ENCODE results near the gene NAGLU. TPM values are rescaled to one million over a fixed set of nuclear protein-coding genes. Genes with fewer than 3 reads are reported as not detected.

NAGLU gene
- total and polyA plus RNA-seq, 7 experiments from 2014 or later = 6.6 to 27.1 (median 21.9) TPM

DNA sequence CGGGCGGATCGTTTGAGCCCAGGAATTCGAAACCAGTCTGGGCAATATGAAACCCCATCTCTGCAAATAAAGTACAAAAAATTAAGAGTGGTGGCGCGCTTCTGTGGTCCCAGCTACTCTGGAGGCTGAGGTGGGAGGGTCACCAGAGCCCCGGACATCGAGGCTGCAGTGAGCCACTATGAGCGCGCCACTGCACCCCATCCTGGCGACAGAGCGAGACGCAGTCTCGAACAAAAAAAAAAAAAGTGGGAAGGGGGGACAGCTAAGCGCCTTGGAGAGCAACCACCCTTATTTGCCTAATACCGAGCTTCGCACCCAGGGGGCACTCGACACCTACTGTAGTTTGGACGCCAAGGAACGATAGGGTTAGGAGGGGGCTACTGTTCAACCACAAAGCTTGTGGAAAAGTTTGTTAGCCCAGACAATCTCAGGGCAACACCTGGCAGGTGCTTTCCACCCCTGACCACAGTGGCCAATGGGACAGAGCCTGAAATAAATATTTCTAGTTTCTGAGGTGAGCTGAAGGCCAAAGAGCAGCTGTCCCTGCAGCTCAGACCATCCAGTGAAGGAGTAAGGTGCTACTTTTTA lies 42.3 kb downstream of the NAGLU start:
- Histone ChIP-seq H3K4me3 (ENCODE audit: low read length) (peak overlapping the region; percentile 96), H3K27ac (ENCODE audit: low read depth, low read length) (peak overlapping the region; percentile 87), H3K4me1 (ENCODE audit: control insufficient read depth in 2 of 2, insufficient read depth in 2 of 2, low read length in 2 of 2) (peaks cover 9 to 12% of the 10 kb centered on the region in 2 donors), H3K36me3 (ENCODE audit: control insufficient read depth in 2 of 3, insufficient read depth in 3 of 3, low read length in 3 of 3) (peaks cover 12 to 56% (median 14%) of the 10 kb centered on the region in 3 experiments), H3K9me3 (ENCODE audit: control insufficient read depth in 2 of 3, low read length in 3 of 3) (no peaks in the 10 kb centered on the region), H3K27me3 (ENCODE audit: control insufficient read depth in 2 of 2, insufficient read depth in 2 of 2, low read length in 2 of 2) (no peaks in the 10 kb centered on the region)
- CTCF ChIA-PET = interaction anchor here (0.6 to 2.9 kb wide), 28 partner anchors 8 to 984 kb away, joined by 3 to 30 read pairs (median 4); partner anchors contain the start of genes PLEKHH3, RETREG3, RPL27 and TUBG1
- intact Hi-C loops (cut with micrococcal nuclease) = loop anchor here (1.0 to 5.0 kb wide), 8 partner anchors 16 to 419 kb away; partner anchors contain the start of genes RETREG3 (in 2 of the 2), TUBG1 (in 2 of the 2), BECN1 (in 1 of the 2) and COASY (in 1 of the 2)
- peak; percentile 66 for ATAC-seq
- DNase-seq = peak; percentile 46 to 69 (median 63)
- POLR2A ChIA-PET = interaction anchor here (0.7 to 4.2 kb wide), 17 partner anchors 8 to 782 kb away, joined by 3 to 28 read pairs (median 4); partner anchors contain the start of genes COASY, MLX, NAGLU and RETREG3
- peak overlapping the region; percentile 86 to 100 (median 96) for H3K4me3 Mint-ChIP-seq
- H3K27ac Mint-ChIP-seq = peak overlapping the region; percentile 86 to 99 (median 96)
- peaks cover 17 to 49% (median 37%) of the 10 kb centered on the region in 7 donors for H3K4me1 Mint-ChIP-seq
- H3K36me3 Mint-ChIP-seq = peaks cover 4 to 28% (median 14%) of the 10 kb centered on the region in 5 donors
- no peaks in the 10 kb centered on the region for H3K27me3 Mint-ChIP-seq
- no peaks in the 10 kb centered on the region for H3K9me3 Mint-ChIP-seq

DNA sequence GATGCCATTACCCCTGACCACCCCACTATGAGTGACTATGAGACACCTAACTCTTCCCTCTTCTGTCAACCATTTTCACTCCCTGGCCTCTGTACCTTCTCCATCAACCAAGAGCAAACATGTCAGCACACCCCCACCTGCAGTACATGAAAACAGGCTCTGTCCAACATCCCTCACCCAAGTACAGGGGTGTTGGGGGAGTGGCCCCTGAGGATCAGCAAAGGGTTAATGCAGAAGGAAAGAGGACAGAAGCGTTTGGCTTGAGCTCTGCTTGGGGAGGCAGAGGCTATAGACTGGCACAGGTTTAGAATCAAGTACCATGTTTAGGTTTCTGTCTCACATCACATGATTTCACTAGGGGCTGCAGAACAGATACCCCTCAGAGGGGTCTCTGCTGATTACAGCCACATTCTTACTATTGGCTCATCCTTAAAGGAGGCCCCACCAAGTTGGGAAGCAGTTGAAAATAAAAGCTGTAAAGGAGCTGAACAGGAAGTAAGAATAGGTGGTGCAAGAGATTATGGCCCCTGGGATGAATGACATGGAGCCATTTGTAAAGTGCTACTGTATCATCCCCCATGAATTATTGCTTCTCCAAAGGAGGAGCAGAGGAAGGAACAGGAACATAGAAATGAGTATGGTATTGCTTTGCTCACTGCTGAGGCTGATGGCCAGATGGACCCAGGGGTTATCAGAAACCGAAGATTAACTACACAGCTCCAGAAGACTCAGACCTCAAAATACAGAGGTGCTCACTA lies 43.9 kb downstream of the NAGLU start:
- Mint-ChIP-seq H3K4me1 (peaks cover 17 to 40% (median 35%) of the 10 kb centered on the region in 7 donors), H3K27ac (peak overlapping the region in 7 of 9 donors; percentile 4 to 74 (median 17)), H3K27me3 (no peaks in the 10 kb centered on the region), H3K36me3 (peaks cover 0 to 22% (median 10%) of the 10 kb centered on the region in 5 donors), H3K4me3 (peak overlapping the region in 8 of 10 donors; percentile 0 to 66 (median 30)), H3K9me3 (no peaks in the 10 kb centered on the region)
- ChIA-PET CTCF (interaction anchor here (0.9 to 2.9 kb wide), 3 partner anchors 16 to 184 kb away, joined by 4 to 30 read pairs (median 17); no protein-coding TSS in a partner anchor), POLR2A (interaction anchor here (1.3 to 4.2 kb wide), 2 partner anchors 12 to 29 kb away, joined by 4 to 28 read pairs; partner anchors contain the start of genes RETREG3 and TUBG1)
- no peak for ATAC-seq
- Histone ChIP-seq H3K27ac (ENCODE audit: low read depth, low read length) (no peak overlapping the region), H3K4me3 (ENCODE audit: low read length) (no peak overlapping the region), H3K36me3 (ENCODE audit: control insufficient read depth in 2 of 3, insufficient read depth in 3 of 3, low read length in 3 of 3) (peaks cover 7 to 56% (median 19%) of the 10 kb centered on the region in 3 experiments), H3K9me3 (ENCODE audit: control insufficient read depth in 2 of 3, low read length in 3 of 3) (no peaks in the 10 kb centered on the region), H3K4me1 (ENCODE audit: control insufficient read depth in 2 of 2, insufficient read depth in 2 of 2, low read length in 2 of 2) (peaks cover 9 to 12% of the 10 kb centered on the region in 2 donors), H3K27me3 (ENCODE audit: control insufficient read depth in 2 of 2, insufficient read depth in 2 of 2, low read length in 2 of 2) (no peaks in the 10 kb centered on the region)
- no peak for DNase-seq
- intact Hi-C loops (cut with micrococcal nuclease) = loop anchor here (5.0 kb wide), 2 partner anchors 167 to 417 kb away; partner anchors contain the start of genes EZH1 (in 1 of the 2) and RPL27 (in 1 of the 2)

GRCh38 chr17:42581744-42582270 lies 45.8 kb downstream of the NAGLU start:
- H3K4me1 Mint-ChIP-seq = peaks cover 17 to 30% (median 27%) of the 10 kb centered on the region in 7 donors
- no peak overlapping the region for H3K27ac Mint-ChIP-seq

GRCh38 chr17:42584880-42585279 lies 48.8 kb downstream of the NAGLU start:
- H3K27me3 ChIP-seq (ENCODE audit: control insufficient read depth in 2 of 2, insufficient read depth in 2 of 2, low read length in 2 of 2) = no peaks in the 10 kb centered on the region
- no peak overlapping the region for H3K4me3 Mint-ChIP-seq
- H3K27ac Mint-ChIP-seq = no peak overlapping the region
- no peaks in the 10 kb centered on the region for H3K27me3 Mint-ChIP-seq
- H3K27ac ChIP-seq (ENCODE audit: low read depth, low read length) = no peak overlapping the region
- peaks cover 33 to 94% (median 41%) of the 10 kb centered on the region in 3 experiments for H3K36me3 ChIP-seq (ENCODE audit: control insufficient read depth in 2 of 3, insufficient read depth in 3 of 3, low read length in 3 of 3)
- ChIA-PET CTCF (interaction anchor here (0.7 kb wide), 1 partner anchor 231 kb away, joined by 3 read pairs; no protein-coding TSS in a partner anchor), POLR2A (interaction anchor here (2.1 kb wide), 1 partner anchor 24 kb away, joined by 5 read pairs; the partner anchor contains the start of genes RETREG3 and TUBG1)
- ATAC-seq (peak; percentile 49), DNase-seq (no peak)
- H3K36me3 Mint-ChIP-seq = peaks cover 9 to 52% (median 19%) of the 10 kb centered on the region in 5 donors
- intact Hi-C loops (cut with micrococcal nuclease) = no loop called here
- no peak overlapping the region for H3K4me3 ChIP-seq (ENCODE audit: low read length)
- H3K4me1 Mint-ChIP-seq = peaks cover 4 to 19% (median 8%) of the 10 kb centered on the region in 7 donors
- no peaks in the 10 kb centered on the region for H3K4me1 ChIP-seq (ENCODE audit: control insufficient read depth in 2 of 2, insufficient read depth in 2 of 2, low read length in 2 of 2)
- no peaks in the 10 kb centered on the region for H3K9me3 ChIP-seq (ENCODE audit: control insufficient read depth in 2 of 3, low read length in 3 of 3)
- H3K9me3 Mint-ChIP-seq = peaks cover 0 to 1% (median 0%) of the 10 kb centered on the region in 11 donors

More at GRCh38 chr17:42581744-42582270, 45.8 kb downstream of the NAGLU start:
- H3K36me3 ChIP-seq (ENCODE audit: control insufficient read depth in 2 of 3, insufficient read depth in 3 of 3, low read length in 3 of 3) = peaks cover 24 to 71% (median 35%) of the 10 kb centered on the region in 3 experiments
- H3K27ac ChIP-seq (ENCODE audit: low read depth, low read length) = no peak overlapping the region
- H3K4me3 Mint-ChIP-seq = no peak overlapping the region
- no peak overlapping the region for H3K4me3 ChIP-seq (ENCODE audit: low read length)
- no peaks in the 10 kb centered on the region for H3K27me3 Mint-ChIP-seq
- ATAC-seq (no peak), DNase-seq (no peak)
- intact Hi-C loops (cut with micrococcal nuclease) = no loop called here
- H3K9me3 ChIP-seq (ENCODE audit: control insufficient read depth in 2 of 3, low read length in 3 of 3) = no peaks in the 10 kb centered on the region
- CTCF ChIA-PET = interaction anchor here (0.8 to 1.0 kb wide), 2 partner anchors 9 to 26 kb away, joined by 3 read pairs; no protein-coding TSS in a partner anchor
- H3K4me1 ChIP-seq (ENCODE audit: control insufficient read depth in 2 of 2, insufficient read depth in 2 of 2, low read length in 2 of 2) = peaks cover 9 to 12% of the 10 kb centered on the region in 2 donors
- peaks cover 0 to 34% (median 15%) of the 10 kb centered on the region in 5 donors for H3K36me3 Mint-ChIP-seq
- H3K9me3 Mint-ChIP-seq = no peaks in the 10 kb centered on the region
- POLR2A ChIA-PET = interaction anchor here (0.8 kb wide), 1 partner anchor 14 kb away, joined by 3 read pairs; the partner anchor contains the start of gene MLX
- H3K27me3 ChIP-seq (ENCODE audit: control insufficient read depth in 2 of 2, insufficient read depth in 2 of 2, low read length in 2 of 2) = no peaks in the 10 kb centered on the region

DNA sequence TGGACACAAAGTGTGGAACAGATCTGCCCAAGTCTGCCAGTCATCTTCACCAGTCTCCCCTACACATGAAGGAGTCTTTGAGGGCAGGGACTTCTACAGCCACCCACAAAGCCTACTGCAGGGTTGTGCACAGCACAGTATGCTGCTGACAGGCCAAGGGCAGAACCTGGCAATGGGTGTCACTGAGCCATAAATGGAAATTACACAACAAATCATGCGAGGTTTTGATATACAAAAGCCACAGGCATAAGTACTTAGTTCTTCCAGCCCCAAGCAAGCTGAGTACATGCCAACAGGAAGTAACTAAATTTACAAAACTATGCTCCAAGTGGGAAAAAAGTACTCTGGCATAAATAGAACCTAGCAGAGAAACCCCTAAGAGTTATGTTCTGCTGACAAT lies 49.3 kb downstream of the NAGLU start:
- H3K4me3 Mint-ChIP-seq = no peak overlapping the region
- Histone ChIP-seq H3K9me3 (ENCODE audit: control insufficient read depth in 2 of 3, low read length in 3 of 3) (no peaks in the 10 kb centered on the region), H3K4me1 (ENCODE audit: control insufficient read depth in 2 of 2, insufficient read depth in 2 of 2, low read length in 2 of 2) (no peaks in the 10 kb centered on the region), H3K4me3 (ENCODE audit: low read length) (no peak overlapping the region), H3K27me3 (ENCODE audit: control insufficient read depth in 2 of 2, insufficient read depth in 2 of 2, low read length in 2 of 2) (no peaks in the 10 kb centered on the region), H3K27ac (ENCODE audit: low read depth, low read length) (no peak overlapping the region), H3K36me3 (ENCODE audit: control insufficient read depth in 2 of 3, insufficient read depth in 3 of 3, low read length in 3 of 3) (peaks cover 33 to 94% (median 41%) of the 10 kb centered on the region in 3 experiments)
- DNase-seq (no peak), ATAC-seq (no peak)
- ChIA-PET CTCF (no interaction called here), POLR2A (interaction anchor here (2.1 kb wide), 1 partner anchor 24 kb away, joined by 5 read pairs; the partner anchor contains the start of genes RETREG3 and TUBG1)
- H3K27me3 Mint-ChIP-seq = no peaks in the 10 kb centered on the region
- intact Hi-C loops (cut with micrococcal nuclease) = no loop called here
- peaks cover 0 to 1% (median 0%) of the 10 kb centered on the region in 11 donors for H3K9me3 Mint-ChIP-seq
- H3K27ac Mint-ChIP-seq = no peak overlapping the region
- H3K4me1 Mint-ChIP-seq = peaks cover 4 to 15% (median 8%) of the 10 kb centered on the region in 7 donors
- peaks cover 9 to 47% (median 21%) of the 10 kb centered on the region in 5 donors for H3K36me3 Mint-ChIP-seq

Measured in naive thymus-derived CD4-positive, alpha-beta T cell (primary cell).